Vagina (tissue), 2 donors: ENCODE measurements around the gene LARP4.
"Not testable (repeated sequence)": the region's sequence is repeated elsewhere in the genome, so short reads cannot be mapped to it uniquely, and the experiment has no call there.

ENCODE experiments used
- CTCF ChIP-seq, 3 experiments: fragments of 450-650 bp in 2 of 3; fragments of 200-600 bp in 1 of 3; sonication (generic) in 1 of 3; IDR thresholded peaks; one replicate each; pipeline ENCODE4 v1.5.1; 2017 to 2019; ENCODE audit warnings: antibody characterized with exemption in 3 of 3, mild to moderate bottlenecking in 2 of 3, moderate library complexity in 2 of 3
- POLR2A ChIP-seq, 2 donors: fragments of 450-650 bp; IDR thresholded peaks; one replicate each; pipeline ENCODE4 v1.6.1; 2017; ENCODE audit warnings: antibody characterized with exemption in 2 of 2, mild to moderate bottlenecking in 2 of 2, moderate library complexity in 2 of 2
- POLR2AphosphoS5 ChIP-seq, 2 donors: sonication (generic); formaldehyde crosslinking; IDR thresholded peaks; one replicate each; pipeline ENCODE4 v1.9.0; 2017; ENCODE audit warnings: antibody characterized with exemption in 2 of 2, mild to moderate bottlenecking in 2 of 2, low read depth in 1 of 2; ENCODE audit not compliant: insufficient read depth in 1 of 2

GRCh38 chr12:50498119-50498518 lies 97.4 kb downstream of the LARP4 start:
- TF ChIP-seq POLR2AphosphoS5 (IDR thresholded peaks at IDR 0.05; ENCODE audit: insufficient read depth in 1 of 2, low read depth in 1 of 2); CTCF (IDR thresholded peaks at IDR 0.05); POLR2A (IDR thresholded peaks at IDR 0.05): not testable (repeated sequence)
